GM12878 (cell line): ENCODE results near the gene SUN5. TPM values are rescaled to one million over a fixed set of nuclear protein-coding genes. Genes with fewer than 3 reads are reported as not detected.

Source experiments
- CTCF ChIP-seq, 3 experiments: IDR thresholded peaks in 2 of 3; conservative IDR thresholded peaks in 1 of 3; 2 replicates each; pipeline ENCODE4 v1.5.1; 2011; ENCODE audit warnings: low read depth in 3 of 3, low read length in 3 of 3, mild to moderate bottlenecking in 3 of 3, control low read depth in 2 of 3, moderate library complexity in 2 of 3, inconsistent platforms in 1 of 3, mixed read lengths in 1 of 3; ENCODE audit not compliant: control insufficient read depth in 2 of 3, insufficient read depth in 1 of 3; ENCODE audit errors: extremely low read depth in 1 of 3
- EED ChIP-seq: sonication (generic); IDR thresholded peaks from 2 replicates; pipeline ENCODE4 v1.6.1; 2016; ENCODE audit warnings: antibody characterized with exemption, low read depth
- FOXK2 ChIP-seq: fragments of 450-650 bp; IDR thresholded peaks from 2 replicates; pipeline ENCODE4 v1.6.1; 2017; ENCODE audit warnings: mild to moderate bottlenecking, moderate library complexity
- HDAC2 ChIP-seq: fragments of 200-600 bp; sonication (generic); IDR thresholded peaks from 2 replicates; pipeline ENCODE4 v1.6.1; 2017
- KLF5 ChIP-seq: fragments of 450-650 bp; IDR thresholded peaks from 2 replicates; pipeline ENCODE4 v1.6.1; 2014; ENCODE audit warnings: mild to moderate bottlenecking; ENCODE audit not compliant: partially characterized antibody
- MYC ChIP-seq: IDR thresholded peaks from 2 replicates; pipeline ENCODE4 v1.6.1; 2011; ENCODE audit warnings: mild to moderate bottlenecking, low read length, moderate library complexity, inconsistent platforms; ENCODE audit not compliant: insufficient read depth, insufficient replicate concordance, insufficient read length, severe bottlenecking
- POLR2AphosphoS5 ChIP-seq: IDR thresholded peaks from 2 replicates; pipeline ENCODE4 v1.6.1; 2011; ENCODE audit warnings: mild to moderate bottlenecking, low read length, inconsistent platforms
- RAD21 ChIP-seq: IDR thresholded peaks from 2 replicates; pipeline ENCODE4 v1.6.1; 2011; ENCODE audit warnings: mild to moderate bottlenecking, low read depth, low read length, moderate library complexity; ENCODE audit not compliant: insufficient read depth
- RB1 ChIP-seq: fragments of 450-650 bp; formaldehyde crosslinking; IDR thresholded peaks from 2 replicates; pipeline ENCODE4 v1.6.1; 2017; ENCODE audit warnings: mild to moderate bottlenecking, borderline replicate concordance
- RFX5 ChIP-seq: IDR thresholded peaks from 2 replicates; pipeline ENCODE4 v1.6.1; 2011; ENCODE audit warnings: low read depth, low read length, improper control_type of control experiment
- SMAD5 ChIP-seq: IDR thresholded peaks from 2 replicates; pipeline ENCODE4 v1.6.1; 2016; ENCODE audit warnings: antibody characterized with exemption, low read depth
- SMC3 ChIP-seq: IDR thresholded peaks from 2 replicates; pipeline ENCODE4 v1.6.1; 2011; ENCODE audit warnings: low read length, improper control_type of control experiment, borderline replicate concordance
- STAT3 ChIP-seq: IDR thresholded peaks from 2 replicates; pipeline ENCODE4 v1.6.1; 2011; ENCODE audit warnings: low read depth, low read length, improper control_type of control experiment
- WRNIP1 ChIP-seq: IDR thresholded peaks from 2 replicates; pipeline ENCODE4 v1.6.1; 2011; ENCODE audit warnings: low read depth, low read length, improper control_type of control experiment, borderline replicate concordance
- ZNF207 ChIP-seq: fragments of 450-650 bp; IDR thresholded peaks from 2 replicates; pipeline ENCODE4 v1.6.1; 2014; ENCODE audit warnings: antibody characterized with exemption, mild to moderate bottlenecking, borderline replicate concordance
- ZNF622 ChIP-seq: fragments of 450-650 bp; IDR thresholded peaks from 2 replicates; pipeline ENCODE4 v1.6.1; 2017; ENCODE audit warnings: mild to moderate bottlenecking, inconsistent platforms
- polyA plus RNA-seq, 11 experiments: library from polyadenylated mRNA; depleted of rRNA in 4 of 11; unstranded in 6 of 11; stranded (reverse) in 5 of 11; fragments of >200 nt; fragmentation: Nextera tagmentation in 4 of 11; fragmentation: Illumina TruSeq in 1 of 11; extraction: Ambion mirVana in 4 of 11; extraction: Trizol in 1 of 11; gene quantifications; 1 replicate in 1 of 11; 2 replicates in 10 of 11; pipeline versions ENCODE4 v1.2.1 to v1.2.3, GENCODE V29; 2011 to 2016; ENCODE audit warnings: inconsistent platforms in 2 of 11, missing spikeins in 2 of 11, low read depth in 1 of 11
- total RNA-seq, 4 experiments: library from RNA; depleted of rRNA in 3 of 4; stranded (reverse); fragments of >200 nt in 3 of 4; fragmentation: Illumina TruSeq in 1 of 4; extraction: Trizol in 1 of 4; gene quantifications; 2 replicates each; pipeline versions ENCODE4 v1.2.1 to v1.2.3, GENCODE V29; 2013 to 2021
- TF ChIP-seq, protein P1 (sequence below): fragments of 150-350 bp; IDR thresholded peaks from 2 replicates; pipeline ENCODE4 v1.6.1; 2014; ENCODE audit warnings: mild to moderate bottlenecking, low read depth, low read length

SUN5 gene
- total and polyA plus RNA-seq, 10 of the 15 experiments (the other 5 are each of a cell fraction or from before 2014, with no cell fraction given): not detected

- TF ChIP-seq, protein P1, sequence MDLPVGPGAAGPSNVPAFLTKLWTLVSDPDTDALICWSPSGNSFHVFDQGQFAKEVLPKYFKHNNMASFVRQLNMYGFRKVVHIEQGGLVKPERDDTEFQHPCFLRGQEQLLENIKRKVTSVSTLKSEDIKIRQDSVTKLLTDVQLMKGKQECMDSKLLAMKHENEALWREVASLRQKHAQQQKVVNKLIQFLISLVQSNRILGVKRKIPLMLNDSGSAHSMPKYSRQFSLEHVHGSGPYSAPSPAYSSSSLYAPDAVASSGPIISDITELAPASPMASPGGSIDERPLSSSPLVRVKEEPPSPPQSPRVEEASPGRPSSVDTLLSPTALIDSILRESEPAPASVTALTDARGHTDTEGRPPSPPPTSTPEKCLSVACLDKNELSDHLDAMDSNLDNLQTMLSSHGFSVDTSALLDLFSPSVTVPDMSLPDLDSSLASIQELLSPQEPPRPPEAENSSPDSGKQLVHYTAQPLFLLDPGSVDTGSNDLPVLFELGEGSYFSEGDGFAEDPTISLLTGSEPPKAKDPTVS: no peak
- TF ChIP-seq ZNF622: no peak
- TF ChIP-seq HDAC2: no peak
- TF ChIP-seq MYC: no peak
- TF ChIP-seq WRNIP1: no peak
- TF ChIP-seq SMAD5: no peak
- no peak for TF ChIP-seq POLR2AphosphoS5
- no peak for TF ChIP-seq RFX5
- no peak for TF ChIP-seq EED
- TF ChIP-seq RB1: no peak
- TF ChIP-seq SMC3: peak; percentile 47; the same call in 1 of the 2 replicates
- no peak for TF ChIP-seq ZNF207
- peak; percentile 19; the same call in 1 of the 2 replicates for TF ChIP-seq RAD21
- no peak for TF ChIP-seq FOXK2
- TF ChIP-seq STAT3: no peak
- no peak for TF ChIP-seq KLF5
- peak; percentile 41 to 61 (median 46) for TF ChIP-seq CTCF (IDR thresholded peaks at IDR 0.05 in 2 of 3, conservative IDR thresholded peaks at IDR 0.05 in 1 of 3; ENCODE audit: control insufficient read depth in 2 of 3, extremely low read depth in 1 of 3, insufficient read depth in 1 of 3, low read depth in 3 of 3, low read length in 3 of 3)
- TF ChIP-seq, all 136 proteins: peak for 3
Measured at GRCh38 chr20:32945710-32946221, 58.5 kb downstream of the SUN5 start (continued).
